Hypothalamus (tissue), 51 donors: ENCODE results near the gene SHANK1.

Experiments
- DNase-seq, 51 donors: peaks; one replicate each; lab custom pipeline; 2025; lab: John Stamatoyannopoulos, UW

SHANK1 gene

GRCh38 chr19:50713556-50714236 is 5.9 kb downstream of the SHANK1 start:
- no peak for DNase-seq

DNA sequence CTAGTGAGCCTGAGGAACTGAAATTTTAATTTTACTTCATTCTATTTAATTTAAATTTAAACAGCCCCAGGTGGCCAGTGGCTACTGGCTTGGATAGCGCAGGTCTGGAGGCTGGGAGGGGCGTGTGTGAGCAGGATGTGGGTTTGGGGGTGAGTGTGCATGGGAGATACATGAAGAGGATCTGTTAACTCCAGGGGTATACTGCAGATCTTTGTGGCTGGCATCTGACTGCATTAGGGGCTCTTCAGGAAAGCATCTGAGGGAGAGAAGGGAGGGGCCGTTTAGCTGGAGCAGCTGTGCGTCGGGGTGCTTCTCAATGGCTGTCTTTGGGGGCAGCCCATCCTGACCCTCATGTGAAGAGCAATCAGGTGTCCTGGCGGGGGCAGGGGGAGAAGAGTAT is 6.8 kb downstream of the SHANK1 start:
- no peak for DNase-seq

DNA sequence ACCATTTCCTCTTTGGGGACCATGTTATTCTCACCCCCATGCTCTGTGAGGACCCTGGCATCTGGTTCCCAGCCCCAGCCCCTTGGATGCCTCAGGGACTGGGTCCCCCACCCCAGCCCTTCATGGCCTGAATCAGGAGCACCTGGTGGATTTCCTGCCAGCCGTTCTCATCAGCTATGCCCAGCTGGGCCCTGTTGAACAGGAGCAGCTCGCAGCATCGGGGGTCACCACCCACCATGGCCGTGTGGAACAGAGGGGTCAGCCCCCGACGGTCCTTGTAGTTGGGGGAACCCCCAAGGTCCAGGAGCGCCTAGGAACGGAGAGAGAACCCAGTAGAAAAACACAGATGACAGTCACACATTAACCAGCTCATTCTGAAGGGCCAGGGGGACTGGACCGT is 7.8 kb downstream of the SHANK1 start:
- no peak for DNase-seq

- no peak for DNase-seq
Observed at GRCh38 chr19:50711196-50711595, 8.4 kb downstream of the SHANK1 start.

DNA sequence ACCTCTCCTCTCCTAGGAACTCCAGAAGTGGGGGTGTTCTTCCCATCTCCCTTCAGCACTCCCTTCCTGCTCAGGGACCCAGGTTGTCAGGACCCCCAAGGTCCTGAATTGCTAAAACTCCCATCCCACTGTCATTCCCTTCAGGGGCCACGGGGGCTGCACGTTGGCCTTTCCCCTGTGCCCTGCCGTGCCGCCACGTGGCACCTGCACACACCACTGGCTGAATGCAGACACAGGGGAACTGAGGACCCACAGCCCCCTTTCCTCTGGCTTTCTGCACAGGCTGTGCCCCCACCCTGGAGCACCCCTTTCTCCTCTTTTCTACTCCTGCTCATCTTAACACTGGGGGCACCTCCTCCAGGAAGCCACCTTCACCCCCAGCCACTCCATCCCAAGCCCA is 9.0 kb downstream of the SHANK1 start:
- DNase-seq, result no peak

GRCh38 chr19:50710094-50710493 is 9.5 kb downstream of the SHANK1 start:
- DNase-seq, result peak in 2 of 51 donors; percentile 12 to 58

DNA sequence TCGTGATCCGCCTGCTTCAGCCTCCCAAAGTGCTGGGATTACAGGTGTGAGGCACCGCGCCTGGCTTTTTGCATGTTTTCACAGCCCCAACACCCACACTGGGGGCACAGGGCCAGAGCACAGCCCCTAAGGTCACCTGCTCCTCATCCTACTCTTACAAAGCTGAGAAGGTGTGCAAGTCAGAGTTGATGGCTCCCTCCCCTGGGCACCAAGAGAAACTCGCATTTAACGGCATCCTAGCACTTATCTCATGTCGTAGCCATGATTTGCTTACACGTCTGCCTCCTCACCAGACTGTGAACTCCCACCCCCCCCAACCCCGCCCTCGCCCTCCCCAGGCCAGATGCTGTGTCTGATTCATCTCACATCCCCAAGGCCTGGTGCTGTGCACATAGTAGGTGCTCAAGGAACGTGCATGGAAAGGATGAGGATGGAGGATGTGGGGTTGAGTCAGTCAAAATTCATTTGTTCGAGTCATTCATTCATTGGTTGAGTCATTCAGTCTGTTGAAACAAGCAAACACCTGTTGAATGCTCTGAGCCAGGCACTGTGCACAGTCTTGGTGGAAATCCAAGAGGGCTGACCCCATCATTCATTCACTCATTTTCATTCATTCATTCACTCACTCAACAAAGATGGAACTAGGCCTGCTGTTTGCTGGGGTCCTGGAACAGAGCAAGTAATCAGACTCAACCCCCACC is 11.3 kb downstream of the SHANK1 start:
- no peak for DNase-seq

DNA sequence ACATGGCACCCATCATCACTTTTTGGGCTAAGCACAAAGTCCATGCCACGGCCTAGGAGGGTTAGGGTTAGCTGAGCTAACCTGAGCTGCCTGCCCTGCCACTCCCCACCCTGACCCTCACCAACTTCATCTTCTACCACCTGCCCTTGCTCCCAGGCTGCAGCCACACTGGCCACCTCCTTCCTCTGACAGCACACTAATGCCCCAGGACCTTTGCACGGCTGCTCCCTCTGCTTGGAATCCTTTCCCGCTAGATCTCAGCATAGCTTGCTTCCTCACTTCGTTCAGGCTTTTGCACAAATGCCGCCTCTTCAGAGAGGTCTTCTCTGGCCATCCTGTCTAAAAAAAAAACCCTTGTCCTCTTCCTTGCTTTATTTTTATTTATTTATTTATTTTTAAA is 13.2 kb downstream of the SHANK1 start:
- DNase-seq, result no peak

GRCh38 chr19:50705422-50706019 is 14.1 kb downstream of the SHANK1 start:
- peak in 9 of 51 donors; percentile 8 to 46 (median 14) for DNase-seq

DNA sequence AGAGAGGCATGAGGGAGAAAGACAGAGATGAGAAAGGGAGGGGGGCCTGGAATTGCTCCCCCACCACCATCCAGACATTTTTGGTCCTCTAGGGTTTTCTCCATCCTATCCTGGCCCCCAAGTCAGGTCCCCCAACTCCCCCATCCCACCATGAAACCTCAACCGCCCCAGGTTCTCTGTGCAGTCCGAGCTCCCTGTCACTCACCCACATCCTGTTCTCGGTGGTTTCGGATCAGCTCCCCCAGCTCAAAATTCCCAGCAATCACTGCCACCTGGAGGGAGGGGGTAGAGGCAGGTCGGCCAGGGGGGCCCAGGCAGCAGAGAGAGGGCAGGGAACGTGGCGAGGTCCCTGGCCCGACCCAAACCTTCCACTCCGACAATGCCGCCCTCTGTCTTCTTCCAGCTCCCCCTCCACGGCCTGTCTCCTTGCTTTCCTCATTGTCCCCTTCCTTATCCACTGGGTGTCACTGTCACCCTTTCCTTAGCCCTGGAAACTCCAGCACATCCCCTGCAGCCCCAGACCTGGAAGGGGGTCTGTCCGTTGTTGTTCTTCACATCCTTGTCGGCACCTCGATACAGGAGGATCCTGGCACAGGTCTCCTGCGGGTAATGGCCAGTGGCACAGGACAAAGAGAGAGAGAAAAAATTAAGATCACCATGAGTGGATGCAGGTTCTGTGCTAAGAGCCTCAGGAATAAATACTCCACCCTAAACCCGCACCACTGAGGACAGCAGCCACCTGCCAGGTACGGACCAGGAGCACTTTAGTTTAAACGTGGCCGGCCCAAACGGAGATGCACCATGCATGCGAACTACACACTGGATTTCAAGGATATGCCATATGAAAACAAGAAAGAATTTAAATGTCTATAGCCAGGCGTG is 15.4 kb downstream of the SHANK1 start:
- DNase-seq, result no peak

GRCh38 chr19:50702871-50703829 is 16.5 kb downstream of the SHANK1 start:
- DNase-seq, result peak in 1 of 51 donors; percentile 63

DNA sequence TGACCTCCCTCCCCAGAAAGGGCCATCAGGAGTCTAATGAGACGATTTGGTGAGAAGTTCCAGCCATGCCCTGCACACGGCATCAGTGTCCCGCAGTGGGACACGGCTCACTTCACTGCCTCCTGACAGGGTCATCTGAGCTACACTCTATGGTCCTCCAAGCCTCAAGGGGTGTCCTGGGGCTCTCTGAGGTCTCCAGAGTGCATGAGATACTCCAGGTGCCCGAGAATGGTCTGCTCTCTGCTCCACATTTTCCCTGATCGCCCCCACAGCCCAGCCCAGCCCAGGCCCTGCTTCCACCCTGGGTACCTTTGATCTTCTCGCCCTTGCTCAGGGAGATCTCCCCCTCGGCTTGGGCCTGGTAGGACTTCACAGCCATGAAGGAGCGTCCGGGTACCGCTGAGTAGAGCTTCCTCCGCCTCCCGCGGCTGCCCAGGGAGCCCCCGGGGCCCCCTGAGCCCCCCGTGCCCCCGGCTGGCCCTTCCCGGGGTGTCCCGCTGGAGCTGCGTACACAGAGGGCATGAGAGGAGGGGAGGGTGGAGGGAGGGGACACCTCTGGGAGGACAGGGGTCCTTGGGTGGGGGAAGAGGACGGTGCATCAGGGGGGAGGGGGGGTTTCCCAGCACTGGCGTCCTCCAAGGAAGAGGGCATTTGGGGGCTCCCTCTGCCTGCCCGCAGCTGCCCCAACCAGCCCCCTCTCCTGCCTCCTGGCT is 17.3 kb downstream of the SHANK1 start:
- DNase-seq, result no peak

GRCh38 chr19:50701367-50701985 is 18.1 kb downstream of the SHANK1 start:
- DNase-seq, result no peak

GRCh38 chr19:50697414-50698124 is 22.0 kb downstream of the SHANK1 start:
- no peak for DNase-seq

DNA sequence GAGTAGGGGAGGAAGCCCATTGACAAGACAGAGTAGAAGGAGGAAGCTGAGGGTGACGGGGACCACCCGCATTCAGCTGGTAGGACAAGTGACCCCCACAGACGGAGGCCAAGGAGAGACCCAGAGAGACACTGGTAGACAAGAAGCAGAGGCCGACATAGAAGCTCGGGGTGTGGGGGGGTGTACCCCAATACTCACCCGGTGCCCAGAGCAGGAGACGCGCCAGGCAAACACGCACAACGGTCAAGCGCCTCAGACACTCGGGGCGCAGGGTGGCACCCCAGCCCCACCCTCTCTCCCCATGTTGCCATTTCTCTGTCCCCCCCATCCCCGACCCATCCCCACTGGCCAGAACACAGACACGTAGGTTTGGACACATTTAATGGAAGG is 23.5 kb downstream of the SHANK1 start:
- no peak for DNase-seq

- DNase-seq, result peak in 13 of 51 donors; percentile 7 to 52 (median 26)
Observed at GRCh38 chr19:50695251-50696093, 24.1 kb downstream of the SHANK1 start.

GRCh38 chr19:50694815-50695145 is 24.8 kb downstream of the SHANK1 start:
- DNase-seq, result no peak
